Activated naive CD8-positive, alpha-beta T cell treated with anti-CD3 and anti-CD28 coated beads, Interleukin-2, amount 50 U/mL, for 16 hours (primary cell): ENCODE measurements around the gene PARK7.

Source experiments
- DNase-seq: peaks from one replicate; pipeline ENCODE4 v3.0.0-alpha.2; 2020; ENCODE audit warnings: low read depth, low spot score

The PARK7 gene

GRCh38 chr1:8009043-8010002 is 47.8 kb downstream of the PARK7 start:
- no peak for DNase-seq

DNA sequence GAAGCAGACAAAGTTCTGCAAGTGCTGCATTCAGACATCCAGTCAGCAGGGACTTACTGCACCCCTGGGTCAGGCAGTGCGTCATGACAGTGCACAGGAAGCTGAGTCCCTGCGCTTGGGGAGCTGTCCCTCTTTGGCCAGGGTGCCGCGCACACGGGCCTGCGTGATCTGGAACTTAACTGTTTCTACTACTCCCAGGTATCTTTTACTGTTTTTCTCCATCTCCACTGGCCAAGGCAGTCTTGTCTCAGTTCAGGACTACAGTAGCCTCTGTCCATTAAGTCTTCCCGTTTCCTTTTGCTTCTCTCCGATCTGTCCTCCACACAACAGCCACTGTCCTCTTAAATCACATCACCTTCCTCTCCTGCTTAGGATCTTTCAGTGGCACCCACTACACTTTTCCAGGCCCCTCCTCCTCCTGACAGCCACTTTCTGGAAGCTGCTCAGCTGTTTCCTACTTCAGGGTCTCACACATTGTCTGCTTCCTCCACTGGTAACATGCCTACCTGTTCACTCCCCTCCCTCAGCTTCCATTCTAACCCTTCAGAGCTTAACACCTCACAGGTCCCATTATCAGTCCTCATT is 48.7 kb downstream of the PARK7 start:
- no peak for DNase-seq

DNA sequence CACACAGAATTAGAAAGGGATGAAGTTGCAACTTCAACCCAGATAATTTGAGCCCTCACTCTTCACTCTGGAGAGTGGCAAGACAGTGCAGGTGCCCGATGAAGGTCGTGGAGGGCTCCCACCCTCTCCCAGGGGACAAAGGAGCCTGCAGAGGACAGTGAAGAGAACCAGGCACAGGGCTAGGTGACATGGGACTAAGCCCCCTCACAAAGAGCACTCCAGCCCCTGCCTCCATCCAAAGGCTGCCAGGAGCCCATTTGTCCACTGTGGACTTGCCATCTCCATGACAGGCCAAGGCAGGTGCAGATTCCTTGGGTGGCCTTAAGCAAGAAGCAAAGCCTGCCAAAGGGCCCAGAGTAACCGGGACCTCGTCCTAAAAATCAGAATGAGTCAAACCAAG is 49.5 kb downstream of the PARK7 start:
- no peak for DNase-seq

DNA sequence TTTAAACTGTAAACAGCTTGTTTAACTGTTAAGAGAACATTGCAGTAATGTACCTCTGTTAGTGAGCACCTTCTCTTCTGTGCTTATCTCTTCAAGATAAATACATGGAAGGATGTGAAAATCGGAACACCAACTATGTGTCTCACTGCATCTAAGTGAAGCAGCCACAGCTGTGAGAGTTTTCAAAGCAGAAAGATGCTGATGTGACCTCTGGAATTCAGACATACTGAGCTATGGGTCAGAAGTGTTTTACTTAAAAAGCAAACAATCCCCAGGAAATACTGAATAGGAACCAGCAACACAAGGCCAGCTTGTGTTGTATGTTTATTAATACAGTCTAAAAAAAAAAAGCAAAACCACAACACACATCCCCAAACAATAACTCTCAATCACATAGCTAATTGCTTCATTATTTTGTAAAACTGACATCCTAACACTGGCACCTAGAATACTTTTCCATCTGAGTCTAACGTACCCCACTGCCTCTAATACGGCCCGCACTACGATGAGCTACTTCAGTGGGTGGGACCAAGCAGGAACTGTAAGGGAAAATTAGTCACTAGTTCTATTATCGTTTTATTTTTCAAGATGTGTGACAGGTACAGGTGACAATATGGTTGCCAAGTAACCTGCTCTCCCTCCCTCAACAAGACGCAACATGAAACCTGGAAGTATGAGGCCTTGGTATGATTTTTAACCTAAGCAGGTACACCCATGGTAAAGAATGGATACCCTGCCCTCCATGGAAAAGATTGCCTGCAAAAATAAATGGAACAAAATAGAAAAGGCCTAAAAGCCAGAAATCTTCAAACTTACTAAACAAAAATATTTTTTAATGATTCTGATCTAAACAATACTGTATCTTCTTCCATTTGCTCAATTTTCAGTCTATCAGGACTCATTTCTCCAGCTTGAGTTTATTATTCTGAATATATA is 50.7 kb downstream of the PARK7 start:
- DNase-seq, result no peak

DNA sequence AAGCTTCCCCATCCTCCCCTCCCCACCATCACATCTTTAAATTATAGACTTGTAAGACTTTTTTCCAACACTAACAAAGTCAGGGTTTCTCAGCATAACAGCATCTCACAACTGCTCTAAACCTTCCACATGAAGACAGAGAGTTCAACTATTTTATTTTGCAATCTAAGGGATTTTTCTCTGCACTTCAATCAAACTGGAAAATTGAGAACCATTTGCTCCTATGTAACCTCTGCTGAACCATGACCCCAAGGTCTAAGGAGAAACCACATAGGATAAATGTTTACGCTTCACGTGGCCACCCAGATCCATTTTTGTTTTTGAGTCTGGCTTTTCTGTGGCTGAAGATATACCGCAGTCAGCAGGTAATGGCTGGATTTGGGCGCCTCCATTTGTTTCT is 51.4 kb downstream of the PARK7 start:
- DNase-seq, result no peak

DNA sequence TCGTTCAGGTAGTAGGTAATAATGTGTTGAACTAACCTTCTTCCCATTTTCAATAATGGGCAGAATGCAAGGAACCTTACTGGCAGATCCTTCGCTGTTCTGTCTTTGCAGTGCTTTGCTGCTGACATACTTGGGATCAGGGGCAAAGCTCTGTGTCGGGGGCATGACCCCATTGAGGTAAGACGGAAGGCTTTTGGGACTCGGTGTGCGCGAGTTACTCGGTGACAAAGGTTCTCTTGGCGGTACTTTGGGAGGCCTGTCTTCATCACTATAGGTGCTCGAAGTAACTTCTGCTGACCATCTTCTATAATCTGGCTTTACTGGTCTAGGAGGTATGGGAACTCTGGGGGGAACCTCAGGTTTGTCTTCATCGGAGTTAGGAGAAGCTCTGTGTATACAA is 51.9 kb downstream of the PARK7 start:
- DNase-seq, result no peak

DNA sequence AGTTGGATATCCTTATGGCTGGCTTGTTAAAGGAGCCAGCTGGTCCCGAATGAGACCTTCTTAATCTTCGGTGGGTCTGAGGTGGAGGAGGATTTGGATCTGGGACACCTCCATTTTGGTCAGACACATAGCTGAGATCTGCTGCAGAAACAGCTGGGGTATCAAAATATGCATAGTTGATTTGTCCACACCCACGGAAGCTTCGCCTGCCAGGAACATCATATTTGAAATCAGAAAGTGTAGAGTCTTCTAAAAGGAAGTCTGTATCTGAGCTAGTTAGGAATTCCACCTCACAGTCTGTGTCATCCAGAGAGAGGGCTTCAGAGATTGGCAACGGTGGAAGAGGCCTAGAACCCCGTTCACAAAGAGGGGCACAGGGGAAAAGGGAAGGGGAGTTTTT is 52.3 kb downstream of the PARK7 start:
- DNase-seq, result no peak

GRCh38 chr1:8014381-8014988 is 53.0 kb downstream of the PARK7 start:
- DNase-seq, result no peak

GRCh38 chr1:8015036-8015808 is 53.7 kb downstream of the PARK7 start:
- no peak for DNase-seq

GRCh38 chr1:8015809-8016165 is 54.3 kb downstream of the PARK7 start:
- DNase-seq, result no peak

DNA sequence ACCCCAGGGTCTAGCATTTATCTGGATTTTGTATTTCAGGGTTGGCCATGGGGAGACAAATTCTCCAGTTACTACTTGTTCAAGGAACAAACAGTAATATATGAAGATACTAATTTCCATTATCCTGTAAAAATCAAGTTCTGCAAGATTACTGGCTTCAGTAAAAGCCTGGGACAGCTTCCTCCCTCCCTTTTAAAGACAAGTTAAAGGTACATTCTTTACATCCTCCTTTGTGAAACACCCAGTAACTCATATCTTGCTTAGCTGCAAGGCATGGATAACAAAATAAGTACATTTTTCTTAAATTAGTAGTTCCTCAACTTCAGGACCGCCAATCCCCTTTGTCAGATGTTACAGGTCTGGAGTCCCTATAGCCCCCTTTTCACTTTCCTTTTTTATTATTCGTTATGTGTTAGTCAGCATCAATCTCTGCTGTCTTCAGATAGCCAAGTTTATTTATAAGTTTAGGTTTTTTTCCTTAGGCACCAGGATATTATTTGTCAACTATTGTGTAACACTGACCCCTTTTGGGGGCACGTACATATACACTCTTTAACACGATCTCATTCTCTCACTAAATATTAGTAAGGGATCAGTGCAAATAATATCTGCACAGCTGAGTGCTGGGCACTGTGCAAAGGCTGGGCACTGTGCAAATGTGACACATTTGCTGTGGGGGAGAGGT is 54.8 kb downstream of the PARK7 start:
- no peak for DNase-seq

- DNase-seq, result no peak
Measured at GRCh38 chr1:8016895-8017241, 55.4 kb downstream of the PARK7 start.

DNA sequence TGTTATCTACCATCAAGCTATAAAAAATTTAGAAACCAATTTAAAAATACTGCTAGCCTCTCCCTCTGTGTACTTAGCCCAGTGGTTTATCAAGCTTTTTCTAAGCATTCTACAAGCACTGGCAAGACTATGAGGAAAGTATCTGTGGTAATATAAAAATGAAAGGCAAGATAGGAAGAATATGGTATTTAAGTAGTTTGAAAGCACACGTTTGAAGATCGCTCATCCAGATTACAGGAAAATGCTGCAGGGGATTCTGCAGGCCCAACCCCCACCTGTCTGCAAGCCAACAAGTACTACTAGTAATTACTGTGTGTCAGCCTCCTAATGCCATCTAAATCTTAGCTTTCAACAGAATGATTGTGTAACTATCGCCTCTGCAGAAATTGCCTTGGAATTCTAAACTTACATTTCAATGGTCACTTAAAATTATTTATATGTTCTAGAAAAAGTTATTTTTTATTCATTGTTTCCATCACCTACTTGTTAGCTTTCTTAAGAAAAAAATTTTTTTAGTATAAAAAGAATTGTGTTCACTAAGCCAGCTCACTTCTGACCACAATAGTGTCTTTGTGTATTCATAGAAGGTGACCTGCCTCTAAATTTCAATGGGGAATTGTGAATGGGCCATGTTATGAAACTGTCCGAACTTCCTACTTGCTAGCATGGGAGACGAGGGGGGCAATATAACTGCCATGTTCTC is 56.1 kb downstream of the PARK7 start:
- no peak for DNase-seq

DNA sequence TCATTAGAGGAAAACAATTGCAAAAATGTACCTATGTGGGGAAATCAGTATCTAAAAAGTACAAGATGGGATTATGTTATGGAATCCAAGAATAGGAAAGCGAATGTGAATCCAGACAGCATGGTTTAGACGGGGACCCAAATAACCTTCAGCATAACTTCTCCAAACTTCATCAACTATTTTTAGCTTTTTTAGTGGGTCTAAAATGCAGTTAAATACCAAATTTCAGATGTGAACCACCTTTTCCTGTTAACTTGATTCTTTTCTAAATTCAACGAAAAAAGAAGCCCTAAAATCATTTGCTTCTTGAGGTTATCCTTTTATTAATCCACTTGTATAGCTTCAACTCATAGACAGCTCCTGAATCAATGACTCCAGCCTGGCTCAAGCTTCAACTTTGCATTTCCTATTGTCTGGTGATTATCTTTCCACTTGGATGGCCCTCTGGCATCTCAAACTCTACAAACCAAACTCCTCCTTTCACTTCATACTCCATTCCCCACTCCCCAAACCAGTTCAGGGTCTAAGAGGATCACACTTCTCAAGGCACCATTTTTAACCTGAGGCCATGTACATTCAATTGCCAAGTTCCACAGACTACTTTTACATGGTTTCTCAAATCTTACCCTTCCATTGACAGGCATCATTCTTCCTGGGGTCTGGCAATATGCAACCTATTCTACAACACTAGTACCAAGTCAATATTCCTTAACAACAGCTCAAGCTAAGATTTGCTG is 57.1 kb downstream of the PARK7 start:
- DNase-seq, result no peak

- no peak for DNase-seq
Measured at GRCh38 chr1:8019229-8019620, 57.7 kb downstream of the PARK7 start.

DNA sequence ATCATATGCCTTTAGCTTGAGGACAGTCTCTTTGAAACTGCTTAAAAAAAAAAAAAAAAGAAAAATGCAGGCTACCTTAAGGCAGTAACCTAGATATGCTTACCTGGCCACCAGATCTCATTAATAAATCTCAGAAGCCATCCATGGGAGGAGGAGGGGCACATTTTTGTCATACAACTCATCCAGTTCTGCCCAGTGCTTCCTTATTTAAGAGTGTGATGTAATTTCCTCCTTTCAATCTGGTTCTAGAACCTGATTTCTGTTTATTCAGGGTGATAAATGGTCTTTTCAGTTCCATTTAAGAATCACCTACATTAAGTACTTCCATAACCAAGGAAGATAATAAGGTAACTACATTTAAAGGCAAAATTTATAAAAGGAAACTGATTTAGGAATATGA is 58.5 kb downstream of the PARK7 start:
- DNase-seq, result no peak

DNA sequence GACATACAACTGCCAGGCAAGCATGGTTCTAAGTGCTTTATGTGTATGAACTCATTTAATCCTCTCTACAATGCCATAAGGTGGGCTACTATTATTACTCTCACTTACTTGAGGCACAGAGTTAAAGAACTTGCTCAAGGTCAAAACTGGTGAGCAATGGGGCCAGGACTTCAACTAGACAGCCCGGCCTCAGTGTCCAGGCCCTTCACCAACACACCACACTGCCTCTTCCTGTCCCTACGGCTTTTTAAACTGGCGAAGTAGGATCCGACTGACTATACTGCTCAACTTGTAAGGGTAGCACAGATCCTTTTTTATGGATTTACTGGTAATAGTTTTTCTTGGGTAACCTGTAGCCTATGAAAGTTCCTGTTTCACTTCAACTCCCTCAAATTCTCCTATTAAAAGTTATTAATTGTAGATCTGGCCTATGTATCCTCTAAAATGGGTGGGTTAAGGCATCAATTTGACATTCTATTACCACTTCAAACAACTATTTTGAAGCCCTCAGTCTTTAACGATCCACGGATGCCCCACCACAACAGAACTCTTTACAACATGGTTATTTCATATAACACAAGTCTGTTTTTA is 60.3 kb downstream of the PARK7 start:
- no peak for DNase-seq

- DNase-seq, result no peak
Measured at GRCh38 chr1:8022395-8023286, 61.1 kb downstream of the PARK7 start.
